HG03378 (cell line): ENCODE measurements around the gene ADSL.

Source experiments
- ATAC-seq: cut with Tn5 transposase; IDR thresholded peaks from one replicate; pipeline ENCODE4 v1.9.1; 2021; ENCODE audit warnings: mild to moderate bottlenecking, moderate library complexity; ENCODE audit not compliant: unreplicated experiment

The ADSL gene

DNA sequence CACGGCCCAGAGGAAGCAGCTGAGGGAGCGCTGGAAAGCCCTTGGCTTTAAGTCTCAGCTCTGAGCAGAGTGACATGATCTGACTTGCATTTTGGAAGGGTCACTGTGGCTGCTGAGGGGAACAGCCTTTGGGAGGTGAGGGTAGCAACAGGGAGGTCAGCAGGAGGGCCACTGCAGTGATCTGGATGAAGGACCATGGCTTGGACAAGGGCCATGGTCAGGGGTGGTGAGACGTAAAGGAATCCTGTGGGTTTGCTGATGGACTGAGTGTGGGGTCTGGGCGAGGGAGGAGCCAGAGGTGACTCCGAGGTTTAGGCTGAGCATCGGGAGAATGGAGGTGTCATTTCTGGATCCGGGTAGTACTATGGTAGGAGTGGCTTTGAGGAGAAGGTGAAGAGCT is 57.4 kb downstream of the ADSL start:
- ATAC-seq = no peak

GRCh38 chr22:40404251-40405177 is 58.2 kb downstream of the ADSL start:
- no peak for ATAC-seq

DNA sequence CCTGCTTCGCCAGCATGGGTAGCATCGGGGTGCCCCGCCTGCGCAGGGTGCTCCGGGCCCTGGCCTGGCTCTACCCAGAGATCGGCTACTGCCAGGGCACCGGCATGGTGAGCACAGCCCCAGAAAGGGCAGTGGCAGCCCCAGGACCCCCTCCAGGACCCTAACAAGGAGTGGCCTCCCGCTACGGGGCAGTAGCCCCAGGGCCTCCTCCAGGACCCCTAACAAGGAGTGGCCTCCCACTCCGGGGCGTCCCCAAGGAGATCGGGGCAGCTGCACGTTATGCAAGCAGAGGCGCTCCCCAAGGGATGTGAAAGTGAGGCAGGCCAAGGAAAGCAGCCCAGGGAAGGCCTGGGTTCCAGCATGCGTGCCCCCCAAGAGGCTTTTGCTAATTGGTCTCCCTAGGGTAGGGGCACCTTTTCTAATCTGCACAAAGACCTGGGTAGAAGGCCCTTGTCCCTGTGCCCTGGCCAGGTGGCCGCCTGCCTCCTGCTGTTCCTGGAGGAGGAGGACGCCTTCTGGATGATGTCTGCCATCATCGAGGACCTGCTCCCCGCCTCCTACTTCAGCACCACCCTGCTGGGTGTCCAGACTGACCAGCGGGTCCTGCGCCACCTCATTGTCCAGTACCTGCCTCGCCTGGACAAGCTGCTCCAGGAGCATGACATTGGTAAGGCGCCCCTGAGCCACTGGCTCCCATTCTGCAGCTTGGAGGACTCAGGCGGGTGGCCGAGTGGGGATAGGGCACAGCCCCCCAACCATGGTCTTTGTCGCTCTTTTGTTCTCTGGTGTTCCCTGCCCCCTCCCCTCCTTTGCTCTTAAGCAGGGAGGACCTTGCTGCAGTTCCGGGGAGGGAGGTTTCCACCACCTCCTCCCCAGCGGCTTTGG is 59.1 kb downstream of the ADSL start:
- ATAC-seq = no peak

DNA sequence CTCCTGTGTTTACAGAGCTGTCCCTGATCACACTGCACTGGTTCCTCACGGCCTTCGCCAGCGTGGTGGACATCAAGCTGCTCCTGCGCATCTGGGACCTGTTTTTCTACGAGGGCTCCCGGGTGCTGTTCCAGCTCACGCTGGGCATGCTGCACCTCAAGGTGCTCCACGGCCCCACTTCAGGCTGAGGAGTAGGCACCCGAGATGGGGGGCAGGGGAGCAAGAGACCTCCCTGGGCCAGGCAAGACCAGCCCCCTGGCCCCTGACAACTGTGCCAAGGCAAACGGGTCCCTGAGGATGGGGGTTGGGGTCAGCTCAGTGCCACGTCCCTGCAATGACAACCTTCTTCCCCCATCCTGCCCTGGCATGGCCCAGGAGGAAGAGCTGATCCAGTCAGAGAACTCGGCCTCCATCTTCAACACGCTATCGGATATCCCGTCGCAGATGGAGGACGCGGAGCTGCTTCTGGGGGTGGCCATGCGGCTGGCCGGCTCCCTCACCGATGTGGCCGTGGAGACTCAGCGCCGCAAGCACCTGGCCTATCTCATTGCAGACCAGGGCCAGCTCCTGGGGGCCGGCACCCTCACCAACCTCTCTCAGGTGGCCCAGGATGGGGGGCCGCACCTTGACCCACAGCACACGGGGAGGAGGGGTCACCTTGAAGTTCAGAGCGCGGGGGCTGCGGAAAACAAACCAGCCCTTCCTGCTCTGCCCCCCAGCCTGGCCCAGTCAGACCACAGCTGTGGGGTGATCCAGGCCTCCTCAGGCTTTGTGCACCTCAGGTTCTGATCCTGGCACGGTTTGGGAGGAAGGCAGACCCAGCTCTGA is 60.0 kb downstream of the ADSL start:
- ATAC-seq = no peak

DNA sequence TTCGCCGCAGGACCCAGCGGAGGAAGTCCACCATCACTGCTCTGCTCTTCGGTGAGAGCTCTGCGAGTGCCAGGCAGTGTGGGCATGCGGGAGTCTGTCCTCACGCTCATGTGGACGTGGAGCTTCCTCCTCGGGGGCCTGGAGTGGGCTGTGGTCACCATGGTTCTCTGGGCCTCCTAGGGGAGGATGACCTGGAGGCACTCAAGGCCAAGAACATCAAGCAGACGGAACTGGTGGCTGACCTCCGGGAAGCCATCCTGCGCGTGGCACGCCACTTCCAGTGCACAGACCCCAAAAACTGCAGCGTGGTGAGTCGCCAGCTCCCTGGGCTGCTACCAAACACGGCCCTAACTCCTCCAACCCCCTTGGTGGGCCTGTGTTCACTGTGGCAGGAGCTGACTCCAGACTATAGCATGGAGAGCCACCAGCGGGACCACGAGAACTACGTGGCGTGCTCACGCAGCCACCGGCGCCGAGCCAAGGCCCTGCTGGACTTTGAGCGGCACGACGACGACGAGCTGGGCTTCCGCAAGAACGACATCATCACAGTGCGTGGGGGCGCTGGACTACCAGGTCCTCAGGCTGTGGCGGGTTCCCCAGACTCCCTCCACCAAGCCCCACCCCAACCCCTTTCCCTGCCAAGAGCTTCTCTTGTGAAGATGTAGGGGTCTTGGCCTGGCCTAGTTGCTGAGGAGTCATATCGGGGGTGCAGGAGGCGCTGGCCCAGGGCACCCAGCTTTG is 60.9 kb downstream of the ADSL start:
- no peak for ATAC-seq

DNA sequence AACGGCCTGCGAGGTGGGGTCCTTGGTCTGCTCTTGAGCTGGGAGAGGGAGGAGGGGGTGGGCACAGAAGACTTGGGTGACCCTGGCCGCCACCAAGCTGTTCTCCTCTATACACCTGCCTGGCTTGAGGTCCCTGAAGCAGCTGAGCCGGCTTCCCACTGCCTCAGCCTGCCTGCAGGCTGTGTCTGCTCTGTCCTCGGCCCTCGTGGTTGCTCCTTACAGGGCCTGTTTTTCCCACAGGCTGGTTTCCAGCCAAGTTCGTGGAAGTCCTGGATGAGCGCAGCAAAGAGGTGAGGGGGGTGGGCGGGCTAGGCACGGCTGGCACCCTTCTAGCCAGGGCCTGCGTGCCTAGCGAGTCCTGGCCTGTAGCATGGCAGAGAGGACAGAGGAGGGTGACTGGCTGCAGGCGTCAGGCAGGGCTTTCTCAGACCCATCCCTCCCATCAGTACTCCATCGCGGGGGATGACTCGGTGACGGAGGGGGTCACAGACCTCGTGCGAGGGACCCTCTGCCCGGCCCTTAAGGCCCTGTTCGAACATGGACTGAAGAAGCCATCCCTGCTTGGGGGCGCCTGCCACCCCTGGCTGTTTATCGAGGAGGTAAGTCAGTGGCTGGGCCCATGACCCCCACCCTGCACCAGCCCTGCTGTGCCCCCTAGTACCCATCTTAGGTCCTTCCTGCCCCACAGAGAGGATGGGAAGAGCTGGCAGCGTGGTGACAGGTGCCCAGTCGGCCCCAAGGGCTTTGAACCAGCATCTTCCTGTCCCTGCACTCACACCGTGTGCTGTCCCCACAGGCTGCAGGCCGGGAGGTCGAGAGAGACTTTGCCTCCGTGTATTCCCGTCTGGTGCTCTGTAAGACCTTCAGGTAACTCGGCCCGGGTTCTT is 61.8 kb downstream of the ADSL start:
- ATAC-seq = no peak

GRCh38 chr22:40408718-40409612 is 62.7 kb downstream of the ADSL start:
- no peak for ATAC-seq

GRCh38 chr22:40409613-40410113 is 63.4 kb downstream of the ADSL start:
- ATAC-seq = no peak

DNA sequence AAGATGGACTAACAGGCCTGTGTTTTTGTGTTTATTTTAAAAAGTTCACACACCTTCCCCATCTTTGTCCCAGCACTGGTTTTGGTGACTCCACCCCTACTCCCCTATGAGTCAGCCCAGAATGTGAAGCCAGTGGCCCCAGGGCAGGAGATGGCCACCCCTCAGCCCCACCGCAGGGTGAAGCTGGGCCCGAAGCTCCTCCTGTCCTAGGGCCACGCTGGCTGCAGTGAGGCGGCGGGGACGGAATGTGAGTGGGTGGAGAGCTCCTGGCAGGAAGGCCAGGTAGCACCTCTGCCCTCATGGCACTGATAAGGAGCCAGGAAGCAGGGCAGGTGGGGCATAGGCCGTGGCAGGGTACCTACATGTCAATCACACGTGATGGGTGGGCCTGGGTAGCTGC is 64.0 kb downstream of the ADSL start:
- no peak for ATAC-seq

- no peak for ATAC-seq
These were observed 64.6 kb downstream of the ADSL start for GRCh38 chr22:40410731-40411505.

DNA sequence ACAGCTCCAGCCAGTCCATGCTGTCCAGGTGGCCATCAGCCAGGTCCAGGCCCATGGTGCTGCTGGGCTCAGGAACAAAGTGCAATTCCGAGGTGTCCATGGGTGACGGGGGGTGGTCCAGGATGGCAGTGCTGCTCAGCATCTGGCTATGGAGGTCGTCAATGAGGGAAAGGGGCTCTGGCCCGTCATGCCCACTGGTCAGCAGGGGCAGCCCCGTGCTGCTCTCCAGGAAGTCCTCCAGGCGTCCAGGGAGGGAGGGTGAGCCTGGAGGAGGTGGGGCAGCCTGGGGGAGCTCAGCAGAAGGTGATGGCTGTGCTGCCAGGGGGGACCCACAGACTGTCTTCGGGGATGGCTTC is 65.2 kb downstream of the ADSL start:
- ATAC-seq = no peak

- peak; percentile 40 for ATAC-seq
These were observed 66.1 kb downstream of the ADSL start for GRCh38 chr22:40412441-40412840.

GRCh38 chr22:40413873-40414272 is 67.6 kb downstream of the ADSL start:
- no peak for ATAC-seq

DNA sequence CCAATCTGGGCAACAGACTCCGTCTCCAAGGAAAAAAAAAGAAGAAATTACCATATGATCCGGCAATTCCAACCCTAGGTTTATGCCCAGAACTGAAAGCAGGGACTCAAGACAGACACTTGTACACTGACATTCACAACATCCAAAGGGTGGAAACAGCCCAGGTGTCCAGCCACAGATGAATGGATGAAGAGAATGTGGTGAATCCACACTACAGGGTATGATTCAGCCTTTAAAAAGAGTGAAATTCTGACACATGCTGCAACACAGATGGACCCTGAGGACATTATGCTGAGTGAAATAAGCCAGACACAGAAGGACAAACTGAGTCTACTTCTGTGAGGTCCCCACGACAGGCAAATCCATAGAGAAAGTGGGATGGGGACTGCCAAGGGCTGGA is 68.0 kb downstream of the ADSL start:
- no peak for ATAC-seq

GRCh38 chr22:40414838-40415505 is 68.7 kb downstream of the ADSL start:
- no peak for ATAC-seq

GRCh38 chr22:40415531-40416266 is 69.4 kb downstream of the ADSL start:
- no peak for ATAC-seq
